Endothelial cell of umbilical vein (primary cell): ENCODE measurements around the gene TMEM171. TPM values are rescaled to one million over a fixed set of nuclear protein-coding genes. Genes with fewer than 3 reads are reported as not detected.

Experiments
- BruUV-seq: library from RNA; stranded (reverse); fragments of 400-500 nt; replicated peaks from 2 replicates; lab custom pipeline; 2021; lab: Mats Ljungman, UMichigan
- CTCF ChIA-PET: fragments of 300-600, 350-600 bp; sonication (Branson Sonifier 250); formaldehyde crosslinking; loops from one replicate; lab custom pipeline; 2021; ENCODE audit warnings: antibody characterized with exemption, inconsistent platforms; lab: Charles Lee
- POLR2A ChIA-PET: fragments of 300-600, 350-600 bp; sonication (Branson Sonifier 250); formaldehyde crosslinking; loops from one replicate; lab custom pipeline; 2021; ENCODE audit warnings: antibody characterized with exemption, inconsistent platforms; lab: Charles Lee
- DNase-seq: peaks from one replicate; pipeline ENCODE4 v3.0.0-alpha.2; 2011; ENCODE audit warnings: low read depth, low spot score
- FAIRE-seq: peaks from 2 replicates; lab custom pipeline; 2011; peaks lifted over from hg19 to GRCh38; lab: Jason Lieb, UNC
- H2AFZ ChIP-seq: 2 replicates; pipeline ENCODE4 v1.6.0; 2012; ENCODE audit warnings: low read depth, low read length, control low read depth, inconsistent platforms
- H3K27ac ChIP-seq: 2 replicates; pipeline ENCODE4 v1.5.1; 2011; ENCODE audit warnings: low read depth, mild to moderate bottlenecking, control low read depth, low read length, moderate library complexity; ENCODE audit not compliant: insufficient read depth
- H3K27me3 ChIP-seq, 2 experiments: 2 replicates each; pipeline versions ENCODE4 v1.6.0 to v1.6.1; 2011; ENCODE audit warnings: low read length in 2 of 2, mixed read lengths in 1 of 2; ENCODE audit not compliant: control insufficient read depth in 2 of 2, insufficient read depth in 2 of 2
- H3K36me3 ChIP-seq, 2 experiments: 2 replicates in 1 of 2; 3 replicates in 1 of 2; pipeline ENCODE4 v1.5.1; 2011; ENCODE audit warnings: low read length in 2 of 2, mild to moderate bottlenecking in 1 of 2, moderate library complexity in 1 of 2; ENCODE audit not compliant: control insufficient read depth in 2 of 2, insufficient read depth in 2 of 2; ENCODE audit errors: extremely low read depth in 1 of 2
- H3K4me1 ChIP-seq: 3 replicates; pipeline ENCODE4 v1.5.1; 2011; ENCODE audit warnings: mild to moderate bottlenecking, low read length; ENCODE audit not compliant: control insufficient read depth, insufficient read depth; ENCODE audit errors: extremely low read depth
- H3K4me2 ChIP-seq: 2 replicates; pipeline ENCODE4 v1.6.1; 2011; ENCODE audit warnings: low read length, control low read depth, mixed read lengths; ENCODE audit not compliant: insufficient read depth
- H3K4me3 ChIP-seq, 3 experiments: fragments of 200-600 bp in 1 of 3; sonication (generic), shearing (Covaris generic) in 1 of 3; replicated peaks in 1 of 3; 2 replicates each; pipeline ENCODE4 v1.5.1; 2011 to 2016; ENCODE audit warnings: control low read depth in 3 of 3, low read length in 3 of 3, mild to moderate bottlenecking in 2 of 3, inconsistent platforms in 1 of 3, low read depth in 1 of 3, moderate library complexity in 1 of 3; ENCODE audit not compliant: insufficient read depth in 1 of 3
- H3K79me2 ChIP-seq: 2 replicates; pipeline ENCODE4 v1.6.0; 2012; ENCODE audit warnings: low read length, inconsistent platforms; ENCODE audit not compliant: control insufficient read depth, insufficient read depth
- H3K9ac ChIP-seq: replicated peaks from 2 replicates; pipeline ENCODE3; 2011; ENCODE audit warnings: low read length, control low read depth; ENCODE audit not compliant: insufficient read depth; ENCODE audit errors: extremely low read depth
- H3K9me1 ChIP-seq: replicated peaks from 3 replicates; pipeline ENCODE4 v1.6.0; 2011; ENCODE audit warnings: mild to moderate bottlenecking, low read length; ENCODE audit not compliant: control insufficient read depth, insufficient read depth; ENCODE audit errors: extremely low read depth
- H3K9me3 ChIP-seq: replicated peaks from 2 replicates; pipeline ENCODE4 v1.5.1; 2012; ENCODE audit warnings: low read length, inconsistent platforms; ENCODE audit not compliant: control insufficient read depth, insufficient read depth
- H4K20me1 ChIP-seq: replicated peaks from 2 replicates; pipeline ENCODE3; 2011; ENCODE audit warnings: mild to moderate bottlenecking, low read length; ENCODE audit not compliant: control insufficient read depth, insufficient read depth; ENCODE audit errors: extremely low read depth
- CTCF ChIP-seq, 2 donors: IDR thresholded peaks; 1 replicate in 1 of 2; 2 replicates in 1 of 2; pipeline ENCODE4 v1.5.1; 2011; ENCODE audit warnings: low read length in 2 of 2, mild to moderate bottlenecking in 2 of 2, moderate library complexity in 2 of 2, control low read depth in 1 of 2, inconsistent platforms in 1 of 2, low read depth in 1 of 2; ENCODE audit not compliant: insufficient read depth in 1 of 2; ENCODE audit errors: extremely low read depth in 1 of 2
- EZH2 ChIP-seq: IDR thresholded peaks from 2 replicates; pipeline ENCODE4 v1.6.1; 2012; ENCODE audit warnings: borderline replicate concordance, low read depth, mild to moderate bottlenecking, moderate library complexity, low read length, inconsistent platforms; ENCODE audit not compliant: severe bottlenecking
- FOS ChIP-seq: IDR thresholded peaks from 2 replicates; pipeline ENCODE4 v1.6.1; 2011; ENCODE audit warnings: mild to moderate bottlenecking, low read length, moderate library complexity, borderline replicate concordance; ENCODE audit not compliant: insufficient read depth
- GATA2 ChIP-seq: IDR thresholded peaks from 2 replicates; pipeline ENCODE4 v1.7.0; 2011; ENCODE audit warnings: low read depth, mild to moderate bottlenecking, moderate library complexity, mixed read lengths, low read length; ENCODE audit not compliant: insufficient read length, insufficient read depth
- JUN ChIP-seq: IDR thresholded peaks from 2 replicates; pipeline ENCODE4 v1.6.1; 2011; ENCODE audit warnings: borderline replicate concordance, low read depth; ENCODE audit not compliant: insufficient read length, insufficient read depth
- MAX ChIP-seq: IDR thresholded peaks from 2 replicates; pipeline ENCODE4 v1.6.1; 2011; ENCODE audit not compliant: insufficient read depth, insufficient read length
- MYC ChIP-seq: IDR thresholded peaks from one replicate; pipeline ENCODE4 v1.6.1; 2011; ENCODE audit warnings: mild to moderate bottlenecking, low read depth, low read length
- POLR2A ChIP-seq: IDR thresholded peaks from 2 replicates; pipeline ENCODE4 v1.6.1; 2012; ENCODE audit warnings: low read depth, mild to moderate bottlenecking, control low read depth, low read length
- POLR2AphosphoS5 ChIP-seq: IDR thresholded peaks from 2 replicates; pipeline ENCODE4 v1.6.1; 2012; ENCODE audit warnings: low read depth, mild to moderate bottlenecking, control low read depth, low read length, moderate library complexity; ENCODE audit not compliant: insufficient read depth
- dilution Hi-C: fragments of 300-500 bp; cut with MboI; formaldehyde crosslinking; loops from one replicate; pipeline ENCODE4 v1.15.0; 2019; ENCODE audit warnings: low sequenced_read_pairs; ENCODE audit not compliant: extremely low pct_ligation_motif_present
- intact Hi-C: fragments of 100-400 bp; cut with micrococcal nuclease; formaldehyde crosslinking; loops from one replicate; pipeline ENCODE4 v1.10.0; 2022
- polyA plus RNA-seq, 4 experiments: library from polyadenylated mRNA; depleted of rRNA in 3 of 4; stranded (reverse) in 3 of 4; unstranded in 1 of 4; fragments of >200 nt; gene quantifications; 2 replicates each; pipeline versions ENCODE4 v1.2.1 to v1.2.3, GENCODE V29; 2011 to 2012; ENCODE audit warnings: missing spikeins in 1 of 4
- total RNA-seq: library from RNA; stranded (reverse); gene quantifications from 2 replicates; pipeline ENCODE4 v1.2.3, GENCODE V29; 2021

Gene TMEM171
- total and polyA plus RNA-seq, 2 donors (not counting 3 experiments of a cell fraction or from before 2014, with no cell fraction given), result 5.6 to 11.7 TPM

GRCh38 chr5:73104326-73104725 lies 16.0 kb upstream of the TMEM171 start:
- no peaks in the 10 kb centered on the region for H3K36me3 ChIP-seq
- intact Hi-C loops, result no loop called here
- H3K79me2 ChIP-seq, result no peaks in the 10 kb centered on the region
- TF ChIP-seq JUN, result no peak
- no peak for TF ChIP-seq GATA2
- no peak for TF ChIP-seq EZH2
- no peak for TF ChIP-seq CTCF (IDR thresholded peaks at IDR 0.05; ENCODE audit: extremely low read depth in 1 of 2, insufficient read depth in 1 of 2, low read depth in 1 of 2, low read length in 2 of 2)
- no peak for TF ChIP-seq MYC
- no peak for TF ChIP-seq FOS
- TF ChIP-seq POLR2AphosphoS5, result no peak
- TF ChIP-seq POLR2A, result no peak
- TF ChIP-seq MAX, result no peak
- no peak overlapping the region for H3K4me3 ChIP-seq
- no peak for FAIRE-seq
- no peaks in the 10 kb centered on the region for H3K9me1 ChIP-seq
- H3K9me3 ChIP-seq, result no peaks in the 10 kb centered on the region
- peaks cover 3% of the 10 kb centered on the region in 2 experiments for H3K27me3 ChIP-seq
- H3K27ac ChIP-seq, result no peak overlapping the region
- BruUV-seq, result no TSS peak
- dilution Hi-C loops, result no loop called here
- ChIA-PET POLR2A (no interaction called here), CTCF (interaction anchor here (0.8 to 2.2 kb wide), 2 partner anchors 16 to 28 kb away, joined by 3 to 5 read pairs; no protein-coding TSS in a partner anchor)
- no peak overlapping the region for H2AFZ ChIP-seq
- H3K4me1 ChIP-seq, result no peaks in the 10 kb centered on the region
- no peak overlapping the region for H3K9ac ChIP-seq
- H4K20me1 ChIP-seq, result no peaks in the 10 kb centered on the region
- no peak overlapping the region for H3K4me2 ChIP-seq
- no peak for DNase-seq
